AG10803 (cell line): ENCODE results near the gene TMEM171.

Experiments used
- DNase-seq: peaks from one replicate; pipeline ENCODE4 v3.0.0; 2010; ENCODE audit warnings: low read depth
- H3K4me3 ChIP-seq: 2 replicates; pipeline ENCODE4 v1.5.1; 2011; ENCODE audit warnings: mild to moderate bottlenecking, low read length, control low read depth
- TF ChIP-seq, protein P1 (sequence below): conservative IDR thresholded peaks from 2 replicates; pipeline ENCODE4 v1.5.1; 2011; ENCODE audit warnings: mild to moderate bottlenecking, low read length, control low read depth, inconsistent platforms

TMEM171 gene

DNA sequence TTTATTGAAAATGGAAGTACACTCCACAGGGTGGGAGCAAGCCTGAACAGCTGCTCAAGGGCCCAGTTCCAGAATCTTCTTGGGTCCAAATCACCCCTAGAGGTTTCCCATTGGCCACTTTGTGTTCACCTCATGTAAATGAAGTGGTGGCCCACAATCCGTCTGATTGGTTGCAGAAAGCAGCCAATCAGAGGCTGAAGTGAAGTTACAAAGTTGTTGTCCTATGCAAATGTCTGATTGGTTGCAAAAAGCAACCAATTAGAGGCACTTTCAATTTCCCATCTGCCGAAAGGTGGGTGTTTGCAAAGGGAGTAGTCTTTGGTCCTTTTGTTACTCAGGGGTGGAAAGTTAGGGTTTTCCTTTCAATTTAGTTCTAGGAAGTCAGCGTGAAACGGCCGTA, 8.8 kb downstream of the TMEM171 start:
- DNase-seq: no peak
- H3K4me3 ChIP-seq: no peak overlapping the region
- TF ChIP-seq, protein P1, sequence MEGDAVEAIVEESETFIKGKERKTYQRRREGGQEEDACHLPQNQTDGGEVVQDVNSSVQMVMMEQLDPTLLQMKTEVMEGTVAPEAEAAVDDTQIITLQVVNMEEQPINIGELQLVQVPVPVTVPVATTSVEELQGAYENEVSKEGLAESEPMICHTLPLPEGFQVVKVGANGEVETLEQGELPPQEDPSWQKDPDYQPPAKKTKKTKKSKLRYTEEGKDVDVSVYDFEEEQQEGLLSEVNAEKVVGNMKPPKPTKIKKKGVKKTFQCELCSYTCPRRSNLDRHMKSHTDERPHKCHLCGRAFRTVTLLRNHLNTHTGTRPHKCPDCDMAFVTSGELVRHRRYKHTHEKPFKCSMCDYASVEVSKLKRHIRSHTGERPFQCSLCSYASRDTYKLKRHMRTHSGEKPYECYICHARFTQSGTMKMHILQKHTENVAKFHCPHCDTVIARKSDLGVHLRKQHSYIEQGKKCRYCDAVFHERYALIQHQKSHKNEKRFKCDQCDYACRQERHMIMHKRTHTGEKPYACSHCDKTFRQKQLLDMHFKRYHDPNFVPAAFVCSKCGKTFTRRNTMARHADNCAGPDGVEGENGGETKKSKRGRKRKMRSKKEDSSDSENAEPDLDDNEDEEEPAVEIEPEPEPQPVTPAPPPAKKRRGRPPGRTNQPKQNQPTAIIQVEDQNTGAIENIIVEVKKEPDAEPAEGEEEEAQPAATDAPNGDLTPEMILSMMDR: no peak

- TF ChIP-seq, protein P1: no peak
- DNase-seq: no peak
- no peak overlapping the region for H3K4me3 ChIP-seq
Measured at GRCh38 chr5:73130811-73131210, 10.4 kb downstream of the TMEM171 start.

GRCh38 chr5:73131711-73132425, 11.5 kb downstream of the TMEM171 start:
- H3K4me3 ChIP-seq: no peak overlapping the region
- no peak for DNase-seq
- TF ChIP-seq, protein P1: no peak

DNA sequence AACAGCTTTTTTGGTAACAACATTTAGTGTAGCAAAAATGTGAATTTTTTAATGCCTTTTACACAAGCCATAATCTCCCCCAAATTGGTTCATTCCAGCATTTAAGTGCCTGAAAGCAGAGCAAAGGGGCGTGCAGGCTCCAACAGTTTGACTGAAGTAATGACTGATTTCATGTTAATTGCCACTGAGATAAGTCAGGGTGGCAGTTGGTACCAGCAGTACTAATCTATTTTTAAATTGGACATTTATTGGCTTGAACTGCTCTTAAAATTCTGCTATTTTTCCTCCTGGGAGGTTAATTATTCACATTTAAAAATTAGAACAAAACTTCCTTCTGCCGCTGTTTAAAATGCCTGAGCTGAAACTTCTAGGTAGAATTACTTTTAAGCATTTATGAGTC, 12.4 kb downstream of the TMEM171 start:
- TF ChIP-seq, protein P1: no peak
- no peak for DNase-seq

DNA sequence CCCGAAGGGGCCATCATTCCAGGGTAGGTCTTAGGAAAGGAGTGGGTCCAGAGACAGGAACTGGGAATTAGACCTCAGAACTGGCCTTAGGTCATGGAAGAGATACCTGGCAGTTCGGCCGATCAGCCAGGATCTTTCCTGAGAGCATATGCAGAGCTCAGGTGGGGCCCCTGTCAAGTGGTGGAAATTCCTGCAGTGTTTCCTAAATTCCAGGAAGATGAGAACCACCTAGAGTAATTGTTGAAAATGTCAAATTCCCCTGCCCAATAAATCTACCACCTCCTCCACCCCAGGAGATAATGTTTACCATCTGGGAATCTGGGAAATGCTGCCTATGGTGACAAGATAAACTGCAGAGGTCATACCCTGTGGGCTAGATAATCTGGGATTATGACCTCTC, 14.6 kb downstream of the TMEM171 start:
- TF ChIP-seq, protein P1: no peak
- DNase-seq: peak; percentile 42

More for the DNA sequence above, 12.4 kb downstream of the TMEM171 start:
- no peak overlapping the region for H3K4me3 ChIP-seq

DNA sequence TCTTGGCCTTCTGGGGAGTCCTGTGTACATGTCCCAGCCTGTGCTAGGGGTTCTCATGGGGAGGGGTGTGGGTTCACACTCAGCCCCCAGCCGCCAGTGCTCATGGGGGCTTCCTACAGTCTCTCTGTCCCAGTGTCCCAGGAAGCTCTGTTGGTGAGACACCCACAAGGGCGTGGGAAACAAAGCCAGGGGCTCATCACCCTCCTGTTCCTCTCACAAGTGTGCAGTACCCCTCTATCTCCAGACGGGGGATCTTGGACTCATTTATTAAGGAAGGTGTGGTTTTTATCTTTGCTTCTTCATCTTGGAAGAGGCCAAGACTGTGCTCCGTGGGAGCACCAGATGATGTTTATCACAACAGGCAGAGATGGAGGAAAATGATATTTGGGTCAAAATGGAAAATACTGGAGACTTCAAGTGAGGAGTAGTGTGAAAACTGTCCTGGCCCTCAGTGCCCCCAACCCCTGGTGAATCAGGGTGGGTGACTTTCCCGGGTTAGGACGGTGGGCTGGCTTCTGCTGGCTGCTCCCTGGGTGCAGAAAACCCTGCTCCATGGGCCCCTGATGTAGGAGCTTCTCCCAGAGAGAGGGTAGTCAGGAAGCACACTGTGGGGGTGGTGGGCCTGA, 15.2 kb downstream of the TMEM171 start:
- TF ChIP-seq, protein P1: peak; percentile 71
- DNase-seq: peak; percentile 67
- no peak overlapping the region for H3K4me3 ChIP-seq

More for the DNA sequence above, 14.6 kb downstream of the TMEM171 start:
- H3K4me3 ChIP-seq: no peak overlapping the region

GRCh38 chr5:73136055-73136562, 15.7 kb downstream of the TMEM171 start:
- H3K4me3 ChIP-seq: no peak overlapping the region
- TF ChIP-seq, protein P1: no peak
- DNase-seq: no peak
